ENCODE data around the gene YEATS2. TPM values are rescaled to one million over a fixed set of nuclear protein-coding genes. Genes with fewer than 3 reads are reported as not detected.

The YEATS2 gene
- polyA plus RNA-seq, 1 experiment = 35.5 TPM

DNA sequence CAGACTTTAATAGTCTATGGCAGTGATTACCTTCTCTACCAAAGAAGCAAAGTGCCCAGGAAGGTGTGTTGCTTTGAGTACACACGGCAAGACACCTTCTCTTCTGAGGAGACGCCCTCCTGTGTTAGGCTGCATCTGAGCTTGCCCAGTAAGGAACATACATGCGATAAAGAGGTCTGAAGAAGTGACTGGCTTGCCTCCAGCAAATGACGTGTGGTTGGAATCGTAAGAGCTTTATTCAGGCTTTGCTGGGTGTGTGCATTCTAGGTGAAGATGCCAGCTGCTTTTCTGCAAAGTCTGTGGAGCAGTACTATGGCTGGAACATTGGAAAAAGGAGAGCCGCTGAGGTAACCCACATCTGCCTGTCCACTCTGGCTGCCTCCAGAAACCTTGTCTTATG is 105.4 kb downstream of the YEATS2 start:
- Histone ChIP-seq H3K27me3 (ENCODE audit: control insufficient read depth, insufficient read depth, low read length) (no peaks in the 10 kb centered on the region), H3K4me3 (ENCODE audit: low read depth, low read length) (no peak overlapping the region), H3K36me3 (ENCODE audit: control insufficient read depth, insufficient read depth, low read length) (peaks cover 43% of the 10 kb centered on the region)
- DNase-seq (ENCODE audit: low read depth) = no peak
- TF ChIP-seq, protein P1, sequence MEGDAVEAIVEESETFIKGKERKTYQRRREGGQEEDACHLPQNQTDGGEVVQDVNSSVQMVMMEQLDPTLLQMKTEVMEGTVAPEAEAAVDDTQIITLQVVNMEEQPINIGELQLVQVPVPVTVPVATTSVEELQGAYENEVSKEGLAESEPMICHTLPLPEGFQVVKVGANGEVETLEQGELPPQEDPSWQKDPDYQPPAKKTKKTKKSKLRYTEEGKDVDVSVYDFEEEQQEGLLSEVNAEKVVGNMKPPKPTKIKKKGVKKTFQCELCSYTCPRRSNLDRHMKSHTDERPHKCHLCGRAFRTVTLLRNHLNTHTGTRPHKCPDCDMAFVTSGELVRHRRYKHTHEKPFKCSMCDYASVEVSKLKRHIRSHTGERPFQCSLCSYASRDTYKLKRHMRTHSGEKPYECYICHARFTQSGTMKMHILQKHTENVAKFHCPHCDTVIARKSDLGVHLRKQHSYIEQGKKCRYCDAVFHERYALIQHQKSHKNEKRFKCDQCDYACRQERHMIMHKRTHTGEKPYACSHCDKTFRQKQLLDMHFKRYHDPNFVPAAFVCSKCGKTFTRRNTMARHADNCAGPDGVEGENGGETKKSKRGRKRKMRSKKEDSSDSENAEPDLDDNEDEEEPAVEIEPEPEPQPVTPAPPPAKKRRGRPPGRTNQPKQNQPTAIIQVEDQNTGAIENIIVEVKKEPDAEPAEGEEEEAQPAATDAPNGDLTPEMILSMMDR (IDR thresholded peaks at IDR 0.05; ENCODE audit: insufficient read depth, low read depth, low read length) = no peak
- ChIA-PET POLR2A (no interaction called here), CTCF (interaction anchor here (0.6 to 1.1 kb wide), 2 partner anchors 19 to 478 kb away, joined by 3 read pairs; no protein-coding TSS in a partner anchor)

DNA sequence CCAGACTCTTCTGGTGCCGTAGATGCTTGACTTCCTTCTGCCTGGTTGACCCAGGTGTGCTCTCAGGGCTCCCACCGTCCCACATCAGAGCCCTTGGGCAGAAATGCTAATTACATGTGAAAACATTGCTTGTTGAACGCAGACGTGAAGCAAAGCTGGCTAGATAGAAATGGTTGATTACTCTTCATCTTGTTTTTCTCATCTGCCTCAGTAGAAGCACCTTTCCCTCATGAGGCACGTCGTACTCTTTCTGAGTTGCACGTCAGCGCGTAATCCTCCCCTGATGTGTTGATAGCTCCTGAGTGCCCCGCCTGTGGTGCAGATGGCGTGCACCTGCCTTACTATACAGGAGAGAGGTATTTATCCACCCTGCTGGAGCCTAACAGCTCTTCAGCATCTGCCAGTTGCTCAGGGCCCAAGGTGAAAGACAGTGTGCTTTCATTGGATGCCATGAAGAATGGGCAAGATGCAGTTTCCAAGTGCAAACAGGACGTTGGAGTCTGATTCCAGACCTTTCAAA is 109.7 kb downstream of the YEATS2 start:
- ChIA-PET CTCF (no interaction called here), POLR2A (no interaction called here)
- TF ChIP-seq, protein P1 (IDR thresholded peaks at IDR 0.05; ENCODE audit: insufficient read depth, low read depth, low read length) = no peak
- Histone ChIP-seq H3K27me3 (ENCODE audit: control insufficient read depth, insufficient read depth, low read length) (no peaks in the 10 kb centered on the region), H3K36me3 (ENCODE audit: control insufficient read depth, insufficient read depth, low read length) (peaks cover 43% of the 10 kb centered on the region), H3K4me3 (ENCODE audit: low read depth, low read length) (no peak overlapping the region)
- no peak for DNase-seq (ENCODE audit: low read depth)

DNA sequence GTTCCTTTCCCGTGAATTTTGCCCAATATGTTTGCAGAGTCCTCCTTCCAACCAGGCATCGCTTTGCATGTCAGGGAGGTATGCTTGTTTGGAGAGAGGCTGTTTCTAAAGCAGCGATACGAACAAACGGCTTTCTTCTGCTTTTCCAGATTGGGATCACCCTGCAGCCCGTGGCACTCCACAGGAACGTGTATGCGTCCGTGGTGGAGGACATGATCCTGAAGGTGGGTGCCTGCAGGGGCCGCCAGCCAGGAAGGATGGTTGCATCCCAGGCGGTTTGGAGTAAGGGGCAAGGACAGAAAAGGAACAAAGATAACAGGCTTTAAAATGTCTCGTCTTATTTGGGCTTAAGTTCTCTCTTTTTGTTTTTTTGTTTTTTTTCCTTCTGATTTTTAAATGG is 110.3 kb downstream of the YEATS2 start:
- TF ChIP-seq, protein P1 (IDR thresholded peaks at IDR 0.05; ENCODE audit: insufficient read depth, low read depth, low read length) = no peak
- H3K27me3 ChIP-seq (ENCODE audit: control insufficient read depth, insufficient read depth, low read length) = no peaks in the 10 kb centered on the region
- CTCF ChIA-PET = no interaction called here
- no peak for DNase-seq (ENCODE audit: low read depth)
- H3K4me3 ChIP-seq (ENCODE audit: low read depth, low read length) = no peak overlapping the region
- peaks cover 42% of the 10 kb centered on the region for H3K36me3 ChIP-seq (ENCODE audit: control insufficient read depth, insufficient read depth, low read length)
- POLR2A ChIA-PET = no interaction called here

DNA sequence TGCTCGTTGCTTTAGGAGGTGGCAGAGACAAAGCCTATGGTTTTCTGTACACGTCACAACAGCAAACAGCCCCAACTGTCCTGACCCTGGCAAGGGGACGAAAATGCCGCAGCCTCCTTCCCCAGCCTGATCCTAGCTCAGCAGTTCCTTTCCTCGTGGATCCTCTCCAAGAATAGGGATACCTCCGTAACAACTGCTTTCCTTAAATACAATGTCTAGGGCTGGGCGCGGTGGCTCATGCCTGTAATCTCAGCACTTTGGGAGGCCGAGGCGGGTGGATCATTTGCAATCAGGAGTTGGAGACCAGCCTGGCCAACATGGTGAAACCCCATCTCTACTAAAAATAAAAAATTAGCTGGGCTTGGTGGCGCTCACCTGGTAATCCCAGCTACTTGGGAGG is 110.8 kb downstream of the YEATS2 start:
- no peaks in the 10 kb centered on the region for H3K27me3 ChIP-seq (ENCODE audit: control insufficient read depth, insufficient read depth, low read length)
- no peak for DNase-seq (ENCODE audit: low read depth)
- peaks cover 41% of the 10 kb centered on the region for H3K36me3 ChIP-seq (ENCODE audit: control insufficient read depth, insufficient read depth, low read length)
- ChIA-PET POLR2A (no interaction called here), CTCF (no interaction called here)
- TF ChIP-seq, protein P1 (IDR thresholded peaks at IDR 0.05; ENCODE audit: insufficient read depth, low read depth, low read length) = no peak
- H3K4me3 ChIP-seq (ENCODE audit: low read depth, low read length) = no peak overlapping the region

DNA sequence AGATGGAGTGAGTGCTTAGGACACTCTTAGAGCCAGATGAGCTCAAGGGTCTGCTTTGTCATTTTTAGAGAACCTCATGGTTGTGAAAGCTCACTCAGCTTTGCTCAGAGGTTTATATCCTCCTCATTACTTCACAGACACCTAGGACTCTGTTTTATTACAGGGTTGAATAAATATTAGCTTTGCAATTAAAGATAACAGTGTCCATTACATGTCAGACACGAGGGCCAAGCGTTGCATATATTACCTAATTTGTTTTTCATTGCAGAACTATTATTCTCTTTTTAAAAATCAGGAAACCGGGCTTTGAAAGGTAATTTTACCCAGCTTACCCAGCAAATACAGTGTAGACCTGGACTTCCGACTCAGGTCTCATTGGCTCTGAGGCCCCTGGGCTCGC is 111.7 kb downstream of the YEATS2 start:
- DNase-seq (ENCODE audit: low read depth) = no peak
- Histone ChIP-seq H3K27me3 (ENCODE audit: control insufficient read depth, insufficient read depth, low read length) (no peaks in the 10 kb centered on the region), H3K4me3 (ENCODE audit: low read depth, low read length) (no peak overlapping the region), H3K36me3 (ENCODE audit: control insufficient read depth, insufficient read depth, low read length) (peaks cover 37% of the 10 kb centered on the region)
- CTCF ChIA-PET = no interaction called here
- TF ChIP-seq, protein P1 (IDR thresholded peaks at IDR 0.05; ENCODE audit: insufficient read depth, low read depth, low read length) = no peak
- POLR2A ChIA-PET = no interaction called here

Data from BJ (cell line).